ACC112 (cell line): ENCODE data around the gene DACH1.
A peak's percentile ranks its signal among the peaks of the same experiment; 100 is the strongest.

ENCODE experiments used
- H2AFZ ChIP-seq: fragments of 200-600 bp; sonication (generic); one replicate; pipeline ENCODE4 v1.6.0; 2017; ENCODE audit warnings: antibody characterized with exemption, low read length; ENCODE audit not compliant: unreplicated experiment
- H3K27ac ChIP-seq: fragments of 200-600 bp; sonication (generic); 2 replicates; pipeline ENCODE4 v1.5.1; 2014; ENCODE audit warnings: low read depth, mild to moderate bottlenecking, antibody characterized with exemption, low read length, moderate library complexity
- H3K27me3 ChIP-seq: fragments of 200-600 bp; sonication (generic); 2 replicates; pipeline ENCODE4 v1.6.1; 2014; ENCODE audit warnings: mild to moderate bottlenecking, antibody characterized with exemption, low read length, moderate library complexity, mixed read lengths; ENCODE audit not compliant: insufficient read depth
- H3K36me3 ChIP-seq: fragments of 200-600 bp; sonication (generic); 2 replicates; pipeline ENCODE4 v1.6.1; 2016; ENCODE audit warnings: mild to moderate bottlenecking, antibody characterized with exemption, low read length, moderate library complexity, mixed read lengths; ENCODE audit not compliant: insufficient read depth
- H3K4me1 ChIP-seq: fragments of 200-600 bp; sonication (generic); one replicate; pipeline ENCODE4 v1.6.1; 2016; ENCODE audit warnings: low read length, mixed read lengths; ENCODE audit not compliant: insufficient read depth, unreplicated experiment, control insufficient read depth
- H3K4me3 ChIP-seq: fragments of 200-600 bp; sonication (generic); 2 replicates; pipeline ENCODE4 v1.5.1; 2014; ENCODE audit warnings: mild to moderate bottlenecking, low read depth, low read length
- H3K79me2 ChIP-seq: fragments of 200-600 bp; sonication (generic); one replicate; pipeline ENCODE4 v1.6.0; 2016; ENCODE audit warnings: low read length; ENCODE audit not compliant: control insufficient read depth, unreplicated experiment, insufficient read depth

DACH1 gene

DNA sequence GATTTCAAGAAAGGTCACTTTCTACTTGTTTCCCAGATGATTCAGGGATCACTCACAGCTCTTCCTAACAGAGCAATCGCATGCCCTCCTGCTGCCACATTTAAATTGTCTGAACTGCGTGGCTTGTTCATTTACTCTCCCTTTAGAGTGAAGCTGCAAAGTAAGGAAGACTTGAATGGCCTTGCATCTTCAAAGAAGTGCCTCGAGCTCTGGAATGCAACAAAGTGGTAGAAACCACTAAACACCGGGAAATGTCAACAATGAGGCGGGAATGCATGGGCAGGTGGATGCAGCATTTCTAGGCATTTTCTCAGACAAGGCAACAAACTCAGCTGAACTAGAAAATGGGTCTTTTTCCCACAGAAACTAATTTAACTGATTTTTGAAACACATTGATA is 10.3 kb upstream of the DACH1 start:
- Histone ChIP-seq H3K4me3 (no peak overlapping the region), H2AFZ (no peak overlapping the region), H3K79me2 (no peaks in the 10 kb centered on the region), H3K27me3 (no peaks in the 10 kb centered on the region), H3K36me3 (no peaks in the 10 kb centered on the region), H3K4me1 (no peaks in the 10 kb centered on the region), H3K27ac (no peak overlapping the region)

DNA sequence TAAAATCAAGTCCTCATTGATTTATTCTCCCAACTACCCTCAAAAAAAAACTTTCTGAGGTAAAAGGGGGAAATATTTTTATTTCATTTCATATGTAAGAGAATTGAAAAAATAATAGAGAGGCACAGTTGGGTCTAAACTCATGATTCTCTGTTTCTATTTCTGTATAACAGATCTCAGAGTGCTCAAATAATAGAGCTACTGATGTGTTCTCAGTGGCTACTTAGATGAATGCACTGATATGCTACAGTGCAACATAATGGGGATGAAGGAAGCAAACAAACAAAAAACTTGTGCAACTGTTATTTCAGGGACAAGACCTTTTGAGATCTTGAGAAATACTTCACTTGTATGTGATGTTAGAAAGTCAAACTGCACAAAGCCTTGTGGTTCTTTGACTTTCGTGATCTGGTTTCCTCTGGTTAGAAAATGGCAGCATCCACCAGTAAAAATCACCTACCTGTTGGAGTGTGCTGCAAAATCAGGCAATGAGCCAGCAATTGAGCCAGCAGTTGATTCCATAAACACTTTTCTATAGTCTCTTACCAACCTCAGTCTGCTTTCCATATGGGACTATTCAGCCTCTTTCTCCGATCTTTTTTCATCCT is 9.7 kb upstream of the DACH1 start:
- H3K27ac ChIP-seq = no peak overlapping the region
- no peak overlapping the region for H2AFZ ChIP-seq
- H3K36me3 ChIP-seq = no peaks in the 10 kb centered on the region
- H3K4me3 ChIP-seq = no peak overlapping the region
- no peaks in the 10 kb centered on the region for H3K79me2 ChIP-seq
- H3K27me3 ChIP-seq = no peaks in the 10 kb centered on the region
- no peaks in the 10 kb centered on the region for H3K4me1 ChIP-seq

DNA sequence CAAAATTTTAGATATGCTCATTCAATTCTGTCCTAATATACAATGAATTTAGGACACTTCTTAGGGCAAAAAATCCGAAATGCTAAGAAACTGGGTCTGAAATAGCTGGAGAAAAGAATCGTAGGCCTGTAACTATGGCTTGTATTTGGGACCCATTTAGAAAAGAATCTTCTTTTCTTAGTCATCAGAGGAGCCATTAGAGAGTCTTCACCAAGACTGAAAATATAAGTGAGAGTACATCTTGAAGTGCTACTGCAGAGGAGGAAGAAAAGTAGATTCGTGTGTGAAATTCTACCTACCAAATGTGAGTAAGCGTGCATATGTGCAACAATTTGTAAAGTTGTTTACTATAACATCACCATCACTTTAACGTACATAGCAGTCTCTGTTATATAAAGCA is 8.8 kb upstream of the DACH1 start:
- Histone ChIP-seq H2AFZ (no peak overlapping the region), H3K4me1 (no peaks in the 10 kb centered on the region), H3K27me3 (no peaks in the 10 kb centered on the region), H3K36me3 (no peaks in the 10 kb centered on the region), H3K79me2 (no peaks in the 10 kb centered on the region), H3K27ac (no peak overlapping the region), H3K4me3 (no peak overlapping the region)

DNA sequence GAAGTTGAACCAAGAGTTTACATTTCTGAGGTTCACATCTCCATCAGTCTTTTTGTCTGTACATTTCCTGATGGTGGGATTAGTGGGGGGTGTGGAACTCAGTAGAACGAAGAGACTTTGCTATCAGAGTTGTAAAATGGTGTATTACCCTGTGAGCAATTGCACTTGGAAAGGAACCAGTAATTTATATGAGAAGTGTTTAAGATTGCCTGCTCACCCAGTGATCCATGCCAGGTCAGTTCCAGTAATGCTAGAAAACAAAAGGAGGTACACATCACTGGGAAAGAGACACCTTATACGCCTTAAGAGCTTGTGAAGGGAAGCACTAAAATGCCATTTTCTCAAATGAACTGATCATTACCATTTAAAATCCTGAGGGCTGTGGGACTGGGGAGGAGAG is 7.5 kb upstream of the DACH1 start:
- H3K36me3 ChIP-seq = no peaks in the 10 kb centered on the region
- no peaks in the 10 kb centered on the region for H3K79me2 ChIP-seq
- H3K27ac ChIP-seq = no peak overlapping the region
- no peak overlapping the region for H2AFZ ChIP-seq
- H3K27me3 ChIP-seq = peaks cover 4% of the 10 kb centered on the region; the same call in 1 of the 2 replicates
- H3K4me1 ChIP-seq = no peaks in the 10 kb centered on the region
- no peak overlapping the region for H3K4me3 ChIP-seq

DNA sequence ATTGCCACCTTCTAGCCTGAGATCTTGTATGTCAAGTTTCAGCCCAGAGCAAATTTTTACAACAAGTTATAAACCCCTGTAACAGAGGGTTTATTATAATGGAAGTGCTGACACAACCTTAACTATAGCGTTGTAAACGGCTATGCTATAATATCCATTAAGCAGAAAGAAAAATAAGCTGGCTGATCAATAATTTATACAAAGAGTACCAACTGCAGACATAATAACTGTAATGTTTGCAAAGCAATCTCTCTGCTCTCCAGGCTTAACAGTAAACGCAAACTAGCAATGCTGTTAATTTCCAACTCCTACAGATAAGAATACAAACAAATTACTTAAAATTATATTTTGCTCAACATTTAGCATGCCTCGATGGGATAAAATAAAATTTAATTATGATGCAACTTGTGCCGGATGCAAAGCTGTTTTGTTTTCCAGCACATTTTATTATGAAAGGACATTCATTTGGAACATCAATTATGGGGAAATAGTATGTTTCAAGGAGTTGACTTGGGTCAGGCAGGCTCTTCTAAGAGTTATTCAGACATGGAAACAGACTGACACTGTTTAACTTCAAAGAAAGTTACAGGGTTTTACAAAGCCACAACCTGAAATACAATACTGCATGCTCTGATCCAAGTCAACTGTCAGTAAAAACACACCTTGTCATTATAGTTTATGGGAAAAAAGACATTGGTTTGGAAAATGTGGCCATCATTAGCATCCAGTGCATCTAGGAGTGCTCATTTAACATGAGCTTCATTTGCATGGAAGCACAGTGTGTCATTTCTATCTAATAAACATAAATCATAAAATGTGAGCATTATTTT is 6.6 kb upstream of the DACH1 start:
- no peaks in the 10 kb centered on the region for H3K79me2 ChIP-seq
- H3K4me3 ChIP-seq = no peak overlapping the region
- no peak overlapping the region for H3K27ac ChIP-seq
- H3K36me3 ChIP-seq = no peaks in the 10 kb centered on the region
- H2AFZ ChIP-seq = no peak overlapping the region
- no peaks in the 10 kb centered on the region for H3K4me1 ChIP-seq
- H3K27me3 ChIP-seq = peaks cover 12% of the 10 kb centered on the region

DNA sequence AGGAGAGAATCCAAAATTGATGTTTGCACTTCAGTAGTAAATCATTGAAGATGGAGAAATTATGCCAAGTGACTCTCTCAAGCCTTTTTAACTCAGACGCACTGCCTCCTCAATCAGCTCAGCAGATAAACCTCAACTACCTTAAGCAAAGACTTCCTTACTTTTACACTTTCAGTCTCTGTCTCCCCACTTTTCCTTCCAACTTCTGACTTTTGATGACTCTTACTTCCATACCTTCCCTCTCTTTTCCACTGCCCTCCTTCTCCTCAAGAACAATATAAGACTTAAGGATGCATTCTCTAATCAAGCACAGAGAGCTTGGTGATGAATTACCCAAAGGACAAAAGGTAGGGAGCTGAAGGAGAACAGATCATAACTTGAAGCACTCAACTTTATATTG is 4.8 kb upstream of the DACH1 start:
- Histone ChIP-seq H3K27ac (no peak overlapping the region), H2AFZ (no peak overlapping the region), H3K79me2 (no peaks in the 10 kb centered on the region), H3K4me1 (no peaks in the 10 kb centered on the region), H3K4me3 (no peak overlapping the region), H3K36me3 (no peaks in the 10 kb centered on the region), H3K27me3 (peaks cover 30% of the 10 kb centered on the region)

DNA sequence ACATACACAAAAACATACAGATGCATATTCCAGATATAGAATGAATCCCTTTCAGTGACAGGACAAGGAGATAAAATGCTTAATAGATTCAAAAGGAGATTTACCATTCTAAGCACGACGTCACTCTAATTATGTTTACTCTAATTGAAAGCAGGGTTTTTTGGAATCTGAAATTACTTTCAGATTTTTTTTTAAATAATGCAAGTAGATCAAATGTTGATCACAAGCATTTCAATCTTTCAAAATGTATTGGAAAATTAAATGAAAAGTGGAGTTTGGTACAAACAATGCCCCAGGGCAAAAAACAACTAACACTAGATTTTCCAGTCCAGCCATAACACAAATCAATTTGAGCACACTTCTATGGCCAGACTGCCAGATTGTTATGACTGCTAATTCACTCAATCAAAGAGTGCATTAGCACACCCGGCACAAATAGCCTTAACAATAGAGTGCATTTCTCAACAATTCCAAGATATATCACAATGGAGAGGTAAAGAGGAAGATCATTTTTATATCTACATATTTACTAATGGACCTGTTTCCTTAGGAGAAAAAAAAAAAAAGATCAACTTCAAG is 4.3 kb upstream of the DACH1 start:
- H3K79me2 ChIP-seq = no peaks in the 10 kb centered on the region
- H3K27ac ChIP-seq = no peak overlapping the region
- H3K4me3 ChIP-seq = no peak overlapping the region
- peaks cover 33% of the 10 kb centered on the region for H3K27me3 ChIP-seq
- H2AFZ ChIP-seq = no peak overlapping the region
- no peaks in the 10 kb centered on the region for H3K36me3 ChIP-seq
- H3K4me1 ChIP-seq = peaks cover 2% of the 10 kb centered on the region

DNA sequence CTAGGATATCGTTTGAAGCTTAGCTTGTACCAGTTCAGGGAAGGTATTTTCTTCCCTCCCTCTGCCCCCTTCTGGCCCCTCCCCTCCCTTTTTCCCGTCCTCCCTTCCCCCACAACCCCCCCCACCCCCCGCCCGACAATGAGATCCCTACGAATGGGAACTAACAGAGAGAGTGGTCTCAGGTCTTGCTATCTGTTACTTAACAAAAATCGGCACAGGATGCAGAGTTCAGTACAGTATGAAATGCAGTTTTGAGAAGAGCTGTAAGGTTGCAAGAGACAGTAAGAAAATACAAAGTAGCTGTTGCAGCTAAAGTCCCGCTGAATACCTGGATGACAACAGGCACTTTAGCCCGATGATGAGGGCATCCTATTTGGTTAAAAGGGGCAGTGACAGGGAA is 3.1 kb upstream of the DACH1 start:
- peaks cover 2% of the 10 kb centered on the region for H3K4me1 ChIP-seq
- H3K4me3 ChIP-seq = no peak overlapping the region
- no peaks in the 10 kb centered on the region for H3K79me2 ChIP-seq
- no peak overlapping the region for H2AFZ ChIP-seq
- H3K27me3 ChIP-seq = peaks cover 44% of the 10 kb centered on the region
- H3K36me3 ChIP-seq = no peaks in the 10 kb centered on the region
- H3K27ac ChIP-seq = no peak overlapping the region

DNA sequence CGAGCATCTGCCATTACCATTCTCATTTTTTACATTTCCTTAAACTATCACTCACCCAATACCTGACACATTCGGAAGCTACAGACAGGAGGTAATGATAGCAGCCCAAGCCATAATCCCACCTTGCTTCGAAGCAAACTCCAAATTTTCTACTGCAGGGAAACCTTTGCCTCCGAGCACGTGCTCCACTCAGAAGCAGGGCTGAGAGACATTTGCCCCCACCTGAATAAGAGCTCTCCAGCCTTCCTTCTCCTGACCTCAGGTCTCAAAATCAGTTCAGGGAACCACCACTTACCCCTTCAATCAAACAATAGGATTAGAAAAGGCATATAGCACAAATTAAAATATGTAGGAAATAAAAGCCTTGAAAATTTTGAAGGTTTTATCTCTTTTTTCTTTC is 2.3 kb upstream of the DACH1 start:
- H3K4me3 ChIP-seq = no peak overlapping the region
- no peak overlapping the region for H3K27ac ChIP-seq
- H3K79me2 ChIP-seq = no peaks in the 10 kb centered on the region
- no peaks in the 10 kb centered on the region for H3K36me3 ChIP-seq
- peaks cover 53% of the 10 kb centered on the region for H3K27me3 ChIP-seq
- peaks cover 2% of the 10 kb centered on the region for H3K4me1 ChIP-seq
- no peak overlapping the region for H2AFZ ChIP-seq

DNA sequence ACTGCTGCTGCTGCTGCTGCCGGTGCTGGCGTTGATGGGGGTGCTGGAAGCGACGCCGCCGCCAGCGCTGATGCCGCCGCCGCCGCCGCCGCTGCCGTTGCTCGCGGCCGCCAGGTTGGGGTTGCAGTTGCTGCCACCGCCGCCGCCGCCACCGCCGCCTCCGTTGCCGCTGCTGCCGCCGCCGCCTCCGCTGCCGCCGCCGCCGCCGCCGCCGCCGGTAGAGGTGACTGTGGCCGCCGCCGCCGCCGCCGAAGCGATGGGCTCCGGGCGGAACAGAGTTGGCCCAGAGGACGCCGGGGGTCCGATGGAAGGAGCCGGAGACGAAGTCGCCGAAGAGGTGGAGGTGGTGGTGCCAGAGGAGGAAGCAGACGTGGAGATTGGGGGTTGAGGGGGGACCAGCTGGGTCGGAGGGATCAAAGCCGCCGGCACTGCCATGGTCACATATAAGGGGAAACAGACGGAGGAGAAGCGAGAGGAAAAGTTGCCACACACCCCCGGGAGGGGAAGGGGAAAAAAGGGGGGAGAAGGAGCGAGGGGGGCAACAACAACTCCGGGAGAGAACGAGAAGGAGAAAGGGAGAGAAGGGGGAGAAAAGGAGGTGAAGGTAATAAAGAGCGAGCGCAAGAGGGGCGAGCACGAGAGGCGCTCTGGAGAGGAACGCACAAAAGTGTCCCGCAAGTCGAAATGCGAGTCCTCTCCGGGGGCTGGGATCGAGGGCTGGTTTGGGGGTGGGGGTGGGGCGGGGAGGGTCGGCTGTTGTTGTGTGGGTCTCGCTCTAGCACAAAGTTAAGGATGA is 471 bp downstream of the DACH1 start:
- H3K36me3 ChIP-seq = no peaks in the 10 kb centered on the region
- H3K27ac ChIP-seq = no peak overlapping the region
- H3K4me1 ChIP-seq = peaks cover 2% of the 10 kb centered on the region
- peak overlapping the region; percentile 68 for H3K4me3 ChIP-seq
- peak overlapping the region; percentile 38 for H2AFZ ChIP-seq
- H3K79me2 ChIP-seq = no peaks in the 10 kb centered on the region
- peaks cover 60% of the 10 kb centered on the region for H3K27me3 ChIP-seq
